ENCODE data around the gene CLEC3B.

DNA sequence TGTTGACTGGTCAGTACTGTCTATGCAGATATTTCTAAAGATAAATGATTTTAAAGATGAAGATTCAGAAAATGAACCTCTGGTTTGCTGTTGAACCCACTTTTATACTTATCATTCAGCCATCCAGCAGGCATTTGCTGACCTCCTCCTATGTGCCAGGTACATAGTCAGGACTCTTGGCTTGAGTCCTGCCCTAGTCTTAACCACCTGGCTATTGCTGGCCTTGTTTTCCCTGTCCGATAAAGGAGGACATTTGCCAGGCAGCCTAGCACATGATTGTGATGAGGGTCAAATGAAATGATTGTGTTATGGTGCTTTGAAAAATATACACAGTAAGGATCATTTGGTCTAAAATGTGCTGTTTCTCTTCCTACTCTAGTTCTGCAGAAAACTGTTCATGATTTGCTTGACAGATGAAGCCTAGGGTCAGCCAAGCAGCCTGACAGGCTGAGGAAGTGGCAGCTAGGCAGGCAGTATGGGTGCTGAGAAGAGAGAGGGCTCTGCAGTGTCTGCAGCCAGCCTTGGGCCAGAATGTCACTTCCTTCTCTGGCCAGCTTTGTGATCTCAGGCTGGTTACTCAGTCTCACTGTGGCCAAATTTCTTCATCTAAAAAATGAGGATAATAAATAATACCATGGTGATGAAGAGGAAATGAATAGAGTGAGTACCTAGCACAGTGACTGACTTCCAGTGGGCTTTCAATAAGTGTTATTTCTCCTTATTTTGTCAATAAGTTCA lies 36.3 kb upstream of the CLEC3B start:
- no peak for TF ChIP-seq JUND (IDR thresholded peaks at IDR 0.05; ENCODE audit: low read depth, low read length)
- TF ChIP-seq POLR2AphosphoS5 (IDR thresholded peaks at IDR 0.05; ENCODE audit: low read length) = no peak
- TF ChIP-seq, protein P1, sequence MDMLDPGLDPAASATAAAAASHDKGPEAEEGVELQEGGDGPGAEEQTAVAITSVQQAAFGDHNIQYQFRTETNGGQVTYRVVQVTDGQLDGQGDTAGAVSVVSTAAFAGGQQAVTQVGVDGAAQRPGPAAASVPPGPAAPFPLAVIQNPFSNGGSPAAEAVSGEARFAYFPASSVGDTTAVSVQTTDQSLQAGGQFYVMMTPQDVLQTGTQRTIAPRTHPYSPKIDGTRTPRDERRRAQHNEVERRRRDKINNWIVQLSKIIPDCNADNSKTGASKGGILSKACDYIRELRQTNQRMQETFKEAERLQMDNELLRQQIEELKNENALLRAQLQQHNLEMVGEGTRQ (IDR thresholded peaks at IDR 0.05; ENCODE audit: borderline replicate concordance, low read depth, low read length) = no peak
- TF ChIP-seq, protein P2, sequence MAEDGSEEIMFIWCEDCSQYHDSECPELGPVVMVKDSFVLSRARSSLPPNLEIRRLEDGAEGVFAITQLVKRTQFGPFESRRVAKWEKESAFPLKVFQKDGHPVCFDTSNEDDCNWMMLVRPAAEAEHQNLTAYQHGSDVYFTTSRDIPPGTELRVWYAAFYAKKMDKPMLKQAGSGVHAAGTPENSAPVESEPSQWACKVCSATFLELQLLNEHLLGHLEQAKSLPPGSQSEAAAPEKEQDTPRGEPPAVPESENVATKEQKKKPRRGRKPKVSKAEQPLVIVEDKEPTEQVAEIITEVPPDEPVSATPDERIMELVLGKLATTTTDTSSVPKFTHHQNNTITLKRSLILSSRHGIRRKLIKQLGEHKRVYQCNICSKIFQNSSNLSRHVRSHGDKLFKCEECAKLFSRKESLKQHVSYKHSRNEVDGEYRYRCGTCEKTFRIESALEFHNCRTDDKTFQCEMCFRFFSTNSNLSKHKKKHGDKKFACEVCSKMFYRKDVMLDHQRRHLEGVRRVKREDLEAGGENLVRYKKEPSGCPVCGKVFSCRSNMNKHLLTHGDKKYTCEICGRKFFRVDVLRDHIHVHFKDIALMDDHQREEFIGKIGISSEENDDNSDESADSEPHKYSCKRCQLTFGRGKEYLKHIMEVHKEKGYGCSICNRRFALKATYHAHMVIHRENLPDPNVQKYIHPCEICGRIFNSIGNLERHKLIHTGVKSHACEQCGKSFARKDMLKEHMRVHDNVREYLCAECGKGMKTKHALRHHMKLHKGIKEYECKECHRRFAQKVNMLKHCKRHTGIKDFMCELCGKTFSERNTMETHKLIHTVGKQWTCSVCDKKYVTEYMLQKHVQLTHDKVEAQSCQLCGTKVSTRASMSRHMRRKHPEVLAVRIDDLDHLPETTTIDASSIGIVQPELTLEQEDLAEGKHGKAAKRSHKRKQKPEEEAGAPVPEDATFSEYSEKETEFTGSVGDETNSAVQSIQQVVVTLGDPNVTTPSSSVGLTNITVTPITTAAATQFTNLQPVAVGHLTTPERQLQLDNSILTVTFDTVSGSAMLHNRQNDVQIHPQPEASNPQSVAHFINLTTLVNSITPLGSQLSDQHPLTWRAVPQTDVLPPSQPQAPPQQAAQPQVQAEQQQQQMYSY (CRISPR knock-in tag; IDR thresholded peaks at IDR 0.05) = no peak
- no peak for TF ChIP-seq LARP7 (IDR thresholded peaks at IDR 0.05)
- TF ChIP-seq, protein P3, sequence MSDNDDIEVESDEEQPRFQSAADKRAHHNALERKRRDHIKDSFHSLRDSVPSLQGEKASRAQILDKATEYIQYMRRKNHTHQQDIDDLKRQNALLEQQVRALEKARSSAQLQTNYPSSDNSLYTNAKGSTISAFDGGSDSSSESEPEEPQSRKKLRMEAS (IDR thresholded peaks at IDR 0.05; ENCODE audit: low read depth, low read length) = no peak
- TF ChIP-seq EGR1 (IDR thresholded peaks at IDR 0.05; ENCODE audit: borderline replicate concordance in 1 of 2, low read depth in 2 of 2, low read length in 2 of 2) = no peak
- no peak for TF ChIP-seq SMC3 (IDR thresholded peaks at IDR 0.05; ENCODE audit: borderline replicate concordance, low read length)
- TF ChIP-seq IKZF1 (conservative IDR thresholded peaks at IDR 0.05) = no peak
- TF ChIP-seq POLR2A (IDR thresholded peaks at IDR 0.05; ENCODE audit: low read depth, low read length) = no peak
- TF ChIP-seq CBFB (IDR thresholded peaks at IDR 0.05; ENCODE audit: low read depth) = no peak
- TF ChIP-seq, protein P4, sequence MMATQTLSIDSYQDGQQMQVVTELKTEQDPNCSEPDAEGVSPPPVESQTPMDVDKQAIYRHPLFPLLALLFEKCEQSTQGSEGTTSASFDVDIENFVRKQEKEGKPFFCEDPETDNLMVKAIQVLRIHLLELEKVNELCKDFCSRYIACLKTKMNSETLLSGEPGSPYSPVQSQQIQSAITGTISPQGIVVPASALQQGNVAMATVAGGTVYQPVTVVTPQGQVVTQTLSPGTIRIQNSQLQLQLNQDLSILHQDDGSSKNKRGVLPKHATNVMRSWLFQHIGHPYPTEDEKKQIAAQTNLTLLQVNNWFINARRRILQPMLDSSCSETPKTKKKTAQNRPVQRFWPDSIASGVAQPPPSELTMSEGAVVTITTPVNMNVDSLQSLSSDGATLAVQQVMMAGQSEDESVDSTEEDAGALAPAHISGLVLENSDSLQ (IDR thresholded peaks at IDR 0.05) = no peak
- TF ChIP-seq, protein P5, sequence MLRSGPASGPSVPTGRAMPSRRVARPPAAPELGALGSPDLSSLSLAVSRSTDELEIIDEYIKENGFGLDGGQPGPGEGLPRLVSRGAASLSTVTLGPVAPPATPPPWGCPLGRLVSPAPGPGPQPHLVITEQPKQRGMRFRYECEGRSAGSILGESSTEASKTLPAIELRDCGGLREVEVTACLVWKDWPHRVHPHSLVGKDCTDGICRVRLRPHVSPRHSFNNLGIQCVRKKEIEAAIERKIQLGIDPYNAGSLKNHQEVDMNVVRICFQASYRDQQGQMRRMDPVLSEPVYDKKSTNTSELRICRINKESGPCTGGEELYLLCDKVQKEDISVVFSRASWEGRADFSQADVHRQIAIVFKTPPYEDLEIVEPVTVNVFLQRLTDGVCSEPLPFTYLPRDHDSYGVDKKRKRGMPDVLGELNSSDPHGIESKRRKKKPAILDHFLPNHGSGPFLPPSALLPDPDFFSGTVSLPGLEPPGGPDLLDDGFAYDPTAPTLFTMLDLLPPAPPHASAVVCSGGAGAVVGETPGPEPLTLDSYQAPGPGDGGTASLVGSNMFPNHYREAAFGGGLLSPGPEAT (IDR thresholded peaks at IDR 0.05; ENCODE audit: low read depth) = no peak
- no peak for TF ChIP-seq CHD4 (IDR thresholded peaks at IDR 0.05)
